Measurements from ENCODE around the gene RTN1.

RTN1 gene

DNA sequence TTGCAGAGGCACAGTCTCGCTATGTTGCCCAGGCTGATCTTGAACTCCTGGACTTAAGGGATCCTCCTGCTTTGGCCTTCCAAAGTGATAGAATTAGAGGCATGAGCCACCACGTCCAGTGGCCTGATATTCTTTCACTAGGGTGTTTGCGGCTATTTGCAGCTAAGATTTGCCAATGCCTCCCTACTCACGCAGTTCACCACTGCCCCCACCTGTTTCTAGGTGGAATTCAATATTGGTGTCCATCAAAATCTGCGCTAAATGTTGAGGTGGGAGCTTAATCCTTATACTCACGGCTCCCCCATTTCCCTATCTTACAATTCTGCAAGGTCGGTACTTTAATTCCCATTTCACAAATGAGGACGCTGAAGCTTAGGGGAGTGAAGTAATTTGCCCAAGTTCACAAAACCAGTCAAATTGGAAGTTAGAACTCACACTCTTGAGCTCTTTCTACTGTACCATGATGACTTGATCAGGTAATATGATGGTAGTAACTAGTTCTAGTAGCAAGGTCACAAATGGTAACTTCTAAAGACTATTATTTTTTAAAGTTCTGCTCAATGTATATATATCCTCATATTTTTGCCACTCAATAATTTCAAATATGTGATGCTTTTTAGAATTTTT is 27.3 kb upstream of the RTN1 start:
- H3K4me3 ChIP-seq (ENCODE audit: low read depth, low read length): no peak overlapping the region
- peaks cover 76% of the 10 kb centered on the region for H3K27me3 ChIP-seq (ENCODE audit: insufficient read depth, low read length)
- no peaks in the 10 kb centered on the region for H3K36me3 ChIP-seq (ENCODE audit: insufficient read depth, low read length)
- H2AFZ ChIP-seq (ENCODE audit: low read length, unreplicated experiment): no peak overlapping the region
- H3K4me1 ChIP-seq (ENCODE audit: control insufficient read depth, insufficient read depth, low read length, unreplicated experiment): no peaks in the 10 kb centered on the region
- no peak overlapping the region for H3K27ac ChIP-seq (ENCODE audit: low read depth, low read length)
- H3K79me2 ChIP-seq (ENCODE audit: control insufficient read depth, insufficient read depth, low read length, unreplicated experiment): no peaks in the 10 kb centered on the region

DNA sequence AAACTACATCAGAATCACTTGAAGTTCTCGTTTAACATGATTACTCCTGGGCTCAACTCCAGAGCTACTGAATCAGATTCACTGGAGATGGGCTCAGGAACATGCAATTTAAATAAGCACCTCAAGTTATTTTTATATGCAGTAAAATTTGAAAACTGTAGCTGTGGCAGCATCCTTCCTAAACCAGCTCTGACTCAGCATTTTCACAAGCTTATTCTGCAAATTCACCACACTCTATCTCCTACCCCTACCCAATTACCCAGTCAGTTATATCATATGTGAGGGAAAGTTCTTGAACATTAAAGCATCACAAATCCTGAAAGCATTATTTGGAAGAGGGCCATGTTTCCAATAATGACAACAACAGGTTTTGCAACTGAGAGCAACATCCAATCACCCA is 25.1 kb upstream of the RTN1 start:
- H3K27ac ChIP-seq (ENCODE audit: low read depth, low read length): no peak overlapping the region
- no peaks in the 10 kb centered on the region for H3K4me1 ChIP-seq (ENCODE audit: control insufficient read depth, insufficient read depth, low read length, unreplicated experiment)
- H3K4me3 ChIP-seq (ENCODE audit: low read depth, low read length): no peak overlapping the region
- no peaks in the 10 kb centered on the region for H3K79me2 ChIP-seq (ENCODE audit: control insufficient read depth, insufficient read depth, low read length, unreplicated experiment)
- peaks cover 64% of the 10 kb centered on the region for H3K27me3 ChIP-seq (ENCODE audit: insufficient read depth, low read length)
- H3K36me3 ChIP-seq (ENCODE audit: insufficient read depth, low read length): no peaks in the 10 kb centered on the region
- H2AFZ ChIP-seq (ENCODE audit: low read length, unreplicated experiment): no peak overlapping the region

- H3K27ac ChIP-seq (ENCODE audit: low read depth, low read length): no peak overlapping the region
- H3K4me1 ChIP-seq (ENCODE audit: control insufficient read depth, insufficient read depth, low read length, unreplicated experiment): no peaks in the 10 kb centered on the region
- no peaks in the 10 kb centered on the region for H3K36me3 ChIP-seq (ENCODE audit: insufficient read depth, low read length)
- peaks cover 57% of the 10 kb centered on the region for H3K27me3 ChIP-seq (ENCODE audit: insufficient read depth, low read length)
- H3K79me2 ChIP-seq (ENCODE audit: control insufficient read depth, insufficient read depth, low read length, unreplicated experiment): no peaks in the 10 kb centered on the region
- H2AFZ ChIP-seq (ENCODE audit: low read length, unreplicated experiment): no peak overlapping the region
- H3K4me3 ChIP-seq (ENCODE audit: low read depth, low read length): no peak overlapping the region
Observed at GRCh38 chr14:59890676-59891075, 20.1 kb upstream of the RTN1 start.

GRCh38 chr14:59882957-59883356 is 12.4 kb upstream of the RTN1 start:
- H3K36me3 ChIP-seq (ENCODE audit: insufficient read depth, low read length): no peaks in the 10 kb centered on the region
- H3K27me3 ChIP-seq (ENCODE audit: insufficient read depth, low read length): peaks cover 65% of the 10 kb centered on the region
- no peaks in the 10 kb centered on the region for H3K4me1 ChIP-seq (ENCODE audit: control insufficient read depth, insufficient read depth, low read length, unreplicated experiment)
- no peaks in the 10 kb centered on the region for H3K79me2 ChIP-seq (ENCODE audit: control insufficient read depth, insufficient read depth, low read length, unreplicated experiment)
- no peak overlapping the region for H3K4me3 ChIP-seq (ENCODE audit: low read depth, low read length)
- H3K27ac ChIP-seq (ENCODE audit: low read depth, low read length): no peak overlapping the region
- H2AFZ ChIP-seq (ENCODE audit: low read length, unreplicated experiment): no peak overlapping the region

DNA sequence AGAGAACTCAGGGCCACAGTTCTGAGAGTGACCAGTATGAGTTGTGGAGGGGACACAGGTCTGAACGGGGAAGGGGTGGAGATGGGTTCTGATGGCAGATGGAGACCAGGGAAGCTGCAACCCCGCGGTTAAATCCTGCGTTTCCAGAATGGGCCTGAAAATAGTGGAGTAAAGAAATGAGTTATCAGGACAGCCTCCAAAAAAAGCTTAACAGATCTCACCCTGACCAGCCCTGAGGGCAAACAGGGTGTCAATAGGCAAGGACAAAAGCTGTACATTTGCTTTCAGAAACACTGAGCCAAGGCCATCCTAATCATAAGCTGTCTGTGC is 555 bp upstream of the RTN1 start:
- Histone ChIP-seq H3K4me1 (ENCODE audit: control insufficient read depth, insufficient read depth, low read length, unreplicated experiment) (no peaks in the 10 kb centered on the region), H2AFZ (ENCODE audit: low read length, unreplicated experiment) (no peak overlapping the region), H3K27ac (ENCODE audit: low read depth, low read length) (no peak overlapping the region), H3K27me3 (ENCODE audit: insufficient read depth, low read length) (peaks cover 81% of the 10 kb centered on the region), H3K4me3 (ENCODE audit: low read depth, low read length) (peak overlapping the region; percentile 80), H3K36me3 (ENCODE audit: insufficient read depth, low read length) (no peaks in the 10 kb centered on the region), H3K79me2 (ENCODE audit: control insufficient read depth, insufficient read depth, low read length, unreplicated experiment) (no peaks in the 10 kb centered on the region)

- Histone ChIP-seq H3K27me3 (ENCODE audit: insufficient read depth, low read length) (peaks cover 96% of the 10 kb centered on the region), H3K27ac (ENCODE audit: low read depth, low read length) (no peak overlapping the region), H2AFZ (ENCODE audit: low read length, unreplicated experiment) (no peak overlapping the region), H3K4me1 (ENCODE audit: control insufficient read depth, insufficient read depth, low read length, unreplicated experiment) (no peaks in the 10 kb centered on the region), H3K36me3 (ENCODE audit: insufficient read depth, low read length) (no peaks in the 10 kb centered on the region), H3K4me3 (ENCODE audit: low read depth, low read length) (peak overlapping the region; percentile 80), H3K79me2 (ENCODE audit: control insufficient read depth, insufficient read depth, low read length, unreplicated experiment) (no peaks in the 10 kb centered on the region)
Observed at GRCh38 chr14:59869381-59870255, 958 bp downstream of the RTN1 start.

- no peak overlapping the region for H3K27ac ChIP-seq (ENCODE audit: low read depth, low read length)
- no peaks in the 10 kb centered on the region for H3K36me3 ChIP-seq (ENCODE audit: insufficient read depth, low read length)
- no peaks in the 10 kb centered on the region for H3K4me1 ChIP-seq (ENCODE audit: control insufficient read depth, insufficient read depth, low read length, unreplicated experiment)
- peaks cover 83% of the 10 kb centered on the region for H3K27me3 ChIP-seq (ENCODE audit: insufficient read depth, low read length)
- H2AFZ ChIP-seq (ENCODE audit: low read length, unreplicated experiment): no peak overlapping the region
- no peak overlapping the region for H3K4me3 ChIP-seq (ENCODE audit: low read depth, low read length)
- no peaks in the 10 kb centered on the region for H3K79me2 ChIP-seq (ENCODE audit: control insufficient read depth, insufficient read depth, low read length, unreplicated experiment)
Observed at GRCh38 chr14:59868021-59868420, 2.6 kb downstream of the RTN1 start.

DNA sequence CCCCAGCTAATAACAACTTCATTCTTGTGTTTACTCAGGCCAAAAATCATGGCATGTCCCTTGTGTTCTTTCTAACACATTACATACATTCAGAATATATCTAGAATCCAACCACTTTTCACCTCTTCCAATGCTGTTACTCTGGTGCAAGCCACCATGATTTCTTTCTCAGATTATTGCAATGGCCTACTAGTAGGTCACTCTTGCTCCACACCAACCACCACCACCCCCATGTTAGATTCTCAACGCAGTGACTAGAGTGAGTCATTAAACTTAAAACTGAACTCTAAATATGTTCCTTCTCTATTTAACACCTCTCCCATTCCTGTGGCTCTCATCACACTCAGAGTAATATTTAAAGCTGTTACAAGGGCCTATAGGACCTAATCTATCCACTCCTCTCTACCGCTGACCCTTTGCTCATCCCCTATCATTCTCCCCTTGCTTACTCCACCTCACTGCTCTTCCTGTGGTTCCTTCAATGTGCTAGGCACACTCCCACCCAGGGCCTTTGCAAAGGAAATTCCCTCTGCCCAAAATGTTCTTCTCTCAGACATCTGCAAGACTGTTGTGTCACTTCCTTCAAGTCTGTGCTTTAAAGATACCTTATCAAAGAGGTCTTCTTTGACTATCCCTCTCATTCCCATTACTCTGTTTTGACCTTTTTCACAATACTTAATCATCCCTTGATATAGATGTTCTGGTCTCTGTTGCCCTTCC is 6.6 kb downstream of the RTN1 start:
- peaks cover 43% of the 10 kb centered on the region for H3K27me3 ChIP-seq (ENCODE audit: insufficient read depth, low read length)
- no peak overlapping the region for H2AFZ ChIP-seq (ENCODE audit: low read length, unreplicated experiment)
- H3K4me3 ChIP-seq (ENCODE audit: low read depth, low read length): no peak overlapping the region
- H3K27ac ChIP-seq (ENCODE audit: low read depth, low read length): no peak overlapping the region
- no peaks in the 10 kb centered on the region for H3K4me1 ChIP-seq (ENCODE audit: control insufficient read depth, insufficient read depth, low read length, unreplicated experiment)
- H3K36me3 ChIP-seq (ENCODE audit: insufficient read depth, low read length): no peaks in the 10 kb centered on the region
- no peaks in the 10 kb centered on the region for H3K79me2 ChIP-seq (ENCODE audit: control insufficient read depth, insufficient read depth, low read length, unreplicated experiment)

DNA sequence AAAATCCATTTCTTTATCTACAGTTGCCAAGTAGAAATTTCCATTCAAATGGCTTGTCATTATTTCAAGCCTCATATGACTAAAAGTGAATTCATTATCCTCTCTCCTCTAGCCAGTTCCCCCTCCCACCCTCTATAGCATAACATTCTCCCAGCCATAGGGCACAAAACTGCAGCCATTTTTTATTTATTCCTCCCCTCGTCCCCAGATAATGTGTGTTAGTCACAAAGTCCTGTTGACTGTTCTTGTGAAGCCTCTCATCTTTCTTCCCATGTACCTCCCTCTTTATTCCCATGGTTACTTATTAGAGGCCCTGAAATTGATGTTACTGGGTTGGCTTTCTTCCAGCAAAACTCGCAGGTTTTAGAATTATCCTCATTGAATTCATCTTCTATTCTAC is 13.2 kb downstream of the RTN1 start:
- Histone ChIP-seq H3K79me2 (ENCODE audit: control insufficient read depth, insufficient read depth, low read length, unreplicated experiment) (no peaks in the 10 kb centered on the region), H3K36me3 (ENCODE audit: insufficient read depth, low read length) (no peaks in the 10 kb centered on the region), H3K4me1 (ENCODE audit: control insufficient read depth, insufficient read depth, low read length, unreplicated experiment) (no peaks in the 10 kb centered on the region), H3K27me3 (ENCODE audit: insufficient read depth, low read length) (peaks cover 16% of the 10 kb centered on the region), H3K4me3 (ENCODE audit: low read depth, low read length) (no peak overlapping the region), H3K27ac (ENCODE audit: low read depth, low read length) (no peak overlapping the region), H2AFZ (ENCODE audit: low read length, unreplicated experiment) (no peak overlapping the region)

- no peaks in the 10 kb centered on the region for H3K4me1 ChIP-seq (ENCODE audit: control insufficient read depth, insufficient read depth, low read length, unreplicated experiment)
- no peaks in the 10 kb centered on the region for H3K79me2 ChIP-seq (ENCODE audit: control insufficient read depth, insufficient read depth, low read length, unreplicated experiment)
- no peak overlapping the region for H3K27ac ChIP-seq (ENCODE audit: low read depth, low read length)
- H3K27me3 ChIP-seq (ENCODE audit: insufficient read depth, low read length): peaks cover 36% of the 10 kb centered on the region
- H3K36me3 ChIP-seq (ENCODE audit: insufficient read depth, low read length): no peaks in the 10 kb centered on the region
- no peak overlapping the region for H3K4me3 ChIP-seq (ENCODE audit: low read depth, low read length)
- no peak overlapping the region for H2AFZ ChIP-seq (ENCODE audit: low read length, unreplicated experiment)
Observed at GRCh38 chr14:59852350-59852749, 18.2 kb downstream of the RTN1 start.
